Natural killer cell (primary cell): ENCODE measurements around the gene GPSM3. TPM values are rescaled to one million over a fixed set of nuclear protein-coding genes. Genes with fewer than 3 reads are reported as not detected.

Experiments
- ATAC-seq, 3 donors: fragments of 150-1000 bp in 2 of 3; fragments of 200-7000 bp in 1 of 3; cut with Tn5 transposase; 1 replicate in 1 of 3; 2 replicates in 2 of 3; pipeline ENCODE4 v1.10.0; 2021; ENCODE audit warnings: mild to moderate bottlenecking in 2 of 3, moderate library complexity in 2 of 3
- DNase-seq, 2 donors: peaks; one replicate each; pipeline versions ENCODE4 v3.0.0 to v3.0.0-alpha.2; 2013 to 2021; ENCODE audit warnings: mixed read lengths in 1 of 2
- H3K27ac ChIP-seq: one replicate; pipeline ENCODE4 v1.5.1; 2013; ENCODE audit warnings: mild to moderate bottlenecking, low read length
- H3K27me3 ChIP-seq: one replicate; pipeline ENCODE4 v1.6.1; 2013; ENCODE audit warnings: low read length; ENCODE audit not compliant: control insufficient read depth, insufficient read depth
- H3K36me3 ChIP-seq: one replicate; pipeline ENCODE4 v1.6.1; 2013; ENCODE audit warnings: low read length; ENCODE audit not compliant: control insufficient read depth, insufficient read depth
- H3K4me1 ChIP-seq: one replicate; pipeline ENCODE4 v1.6.1; 2013; ENCODE audit warnings: low read length; ENCODE audit not compliant: control insufficient read depth, insufficient read depth
- H3K4me3 ChIP-seq: one replicate; pipeline ENCODE4 v1.5.1; 2013; ENCODE audit warnings: low read length
- H3K9me3 ChIP-seq: one replicate; pipeline ENCODE4 v1.6.1; 2013; ENCODE audit warnings: low read length; ENCODE audit not compliant: control insufficient read depth, insufficient read depth
- H3K27ac Mint-ChIP-seq, 2 donors: one replicate each; pipeline ENCODE4 v1.8.0; 2022; ENCODE audit warnings: mild to moderate bottlenecking in 2 of 2, mixed read lengths in 2 of 2, moderate library complexity in 1 of 2
- H3K27me3 Mint-ChIP-seq, 2 donors: one replicate each; pipeline ENCODE4 v1.8.0; 2022; ENCODE audit warnings: low read depth in 2 of 2, mixed read lengths in 2 of 2
- H3K36me3 Mint-ChIP-seq: one replicate; pipeline ENCODE4 v1.8.0; 2022; ENCODE audit warnings: mixed read lengths
- H3K4me1 Mint-ChIP-seq, 2 donors: one replicate each; pipeline ENCODE4 v1.8.0; 2022; ENCODE audit warnings: mixed read lengths in 2 of 2
- H3K4me3 Mint-ChIP-seq: one replicate; pipeline ENCODE4 v1.8.0; 2022; ENCODE audit warnings: mild to moderate bottlenecking, moderate library complexity, mixed read lengths
- H3K9me3 Mint-ChIP-seq, 2 donors: one replicate each; pipeline ENCODE4 v1.8.0; 2022; ENCODE audit warnings: mixed read lengths in 2 of 2
- CTCF ChIP-seq: fragments of 200-600 bp; IDR thresholded peaks from one replicate; pipeline ENCODE4 v1.8.0; 2022; ENCODE audit warnings: antibody characterized with exemption
- WGBS: methylation state at CpG from one replicate; pipeline ENCODE4 v1.1.7; 2013; ENCODE audit warnings: missing lambda C conversion rate; ENCODE audit not compliant: insufficient coverage; 5-methylcytosine and 5-hydroxymethylcytosine counted together
- intact Hi-C: fragments of 100-400 bp; cut with micrococcal nuclease; formaldehyde crosslinking; loops from one replicate; pipeline ENCODE4 v1.14.2; 2022
- total RNA-seq, 4 donors: library from RNA; stranded (reverse); fragments of 120-200 nt in 1 of 4; gene quantifications; one replicate each; pipeline versions ENCODE4 v1.2.3 to v1.2.4, GENCODE V29; 2013 to 2022

The GPSM3 gene
- total RNA-seq, 3 donors from 2014 or later (not counting 1 experiment from before 2014, with no cell fraction given), result 216 to 240 (median 221) TPM

- no peaks in the 10 kb centered on the region for H3K9me3 Mint-ChIP-seq
- intact Hi-C loops, result loop anchor here (10.0 kb wide), 1 partner anchor 505 kb away; the partner anchor contains the start of genes C6orf47, CSNK2B, GPANK1 and LY6G5B
- peaks cover 2% of the 10 kb centered on the region for H3K4me1 ChIP-seq
- 97% methylated on average over 10 of the region's 11 CpGs for WGBS
- no peaks in the 10 kb centered on the region for H3K27me3 ChIP-seq
- no peaks in the 10 kb centered on the region for H3K27me3 Mint-ChIP-seq
- H3K36me3 Mint-ChIP-seq, result no peaks in the 10 kb centered on the region
- TF ChIP-seq CTCF, result no peak
- H3K4me3 ChIP-seq, result no peak overlapping the region
- H3K4me3 Mint-ChIP-seq, result no peak overlapping the region
- no peak overlapping the region for H3K27ac ChIP-seq
- no peaks in the 10 kb centered on the region for H3K9me3 ChIP-seq
- peaks cover 25% of the 10 kb centered on the region for H3K36me3 ChIP-seq
- no peak for ATAC-seq
- no peak for DNase-seq
- H3K27ac Mint-ChIP-seq, result peak overlapping the region in 1 of 2 donors; percentile 51
- H3K4me1 Mint-ChIP-seq, result peaks cover 17 to 31% of the 10 kb centered on the region in 2 donors
Observed at GRCh38 chr6:32170294-32170693, 22.1 kb downstream of the GPSM3 start.

GRCh38 chr6:32168807-32169591 is 23.4 kb downstream of the GPSM3 start:
- peak overlapping the region in 1 of 2 donors; percentile 51 for H3K27ac Mint-ChIP-seq
- H3K4me3 Mint-ChIP-seq, result no peak overlapping the region
- peaks cover 25% of the 10 kb centered on the region for H3K36me3 ChIP-seq
- H3K4me1 Mint-ChIP-seq, result peaks cover 6 to 18% of the 10 kb centered on the region in 2 donors
- no peaks in the 10 kb centered on the region for H3K36me3 Mint-ChIP-seq
- 97% methylated on average over 11 of the region's 11 CpGs for WGBS
- H3K27me3 ChIP-seq, result no peaks in the 10 kb centered on the region
- no peaks in the 10 kb centered on the region for H3K27me3 Mint-ChIP-seq
- no peak for TF ChIP-seq CTCF
- intact Hi-C loops, result no loop called here
- H3K4me3 ChIP-seq, result no peak overlapping the region
- ATAC-seq (no peak), DNase-seq (no peak)
- no peaks in the 10 kb centered on the region for H3K9me3 ChIP-seq
- no peaks in the 10 kb centered on the region for H3K9me3 Mint-ChIP-seq
- no peak overlapping the region for H3K27ac ChIP-seq
- H3K4me1 ChIP-seq, result no peaks in the 10 kb centered on the region

DNA sequence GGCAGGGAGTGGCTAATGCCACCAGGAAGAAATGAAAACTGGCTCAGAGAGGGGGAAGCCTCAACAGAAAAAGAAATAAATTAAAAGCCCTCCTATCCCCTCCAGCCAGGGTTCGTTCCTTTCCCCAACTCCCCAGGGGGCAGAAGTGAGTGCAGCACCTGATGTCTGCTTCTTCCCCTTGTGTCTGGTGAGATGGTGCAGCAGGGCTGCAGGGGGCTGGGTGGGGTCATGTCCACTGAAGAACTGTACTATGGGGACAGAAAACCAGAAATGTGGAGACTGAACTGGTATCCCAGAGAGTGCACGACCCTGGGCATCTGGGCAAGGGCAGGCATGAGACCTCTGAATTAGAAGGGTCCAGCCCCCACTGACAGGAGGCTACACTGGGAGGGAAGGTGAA is 24.1 kb downstream of the GPSM3 start:
- Mint-ChIP-seq H3K36me3 (no peaks in the 10 kb centered on the region), H3K4me3 (no peak overlapping the region), H3K27me3 (no peaks in the 10 kb centered on the region), H3K9me3 (no peaks in the 10 kb centered on the region), H3K4me1 (peaks cover 0 to 11% of the 10 kb centered on the region in 2 donors), H3K27ac (peak overlapping the region in 1 of 2 donors; percentile 4)
- Histone ChIP-seq H3K9me3 (no peaks in the 10 kb centered on the region), H3K36me3 (peaks cover 25% of the 10 kb centered on the region), H3K4me3 (no peak overlapping the region), H3K27me3 (no peaks in the 10 kb centered on the region), H3K4me1 (no peaks in the 10 kb centered on the region), H3K27ac (no peak overlapping the region)
- DNase-seq (no peak), ATAC-seq (no peak)
- TF ChIP-seq CTCF, result no peak
- intact Hi-C loops, result no loop called here
- 94% methylated on average over 1 of the region's 2 CpGs for WGBS
